Measurements from ENCODE around the gene PCSK9.

Gene PCSK9

DNA sequence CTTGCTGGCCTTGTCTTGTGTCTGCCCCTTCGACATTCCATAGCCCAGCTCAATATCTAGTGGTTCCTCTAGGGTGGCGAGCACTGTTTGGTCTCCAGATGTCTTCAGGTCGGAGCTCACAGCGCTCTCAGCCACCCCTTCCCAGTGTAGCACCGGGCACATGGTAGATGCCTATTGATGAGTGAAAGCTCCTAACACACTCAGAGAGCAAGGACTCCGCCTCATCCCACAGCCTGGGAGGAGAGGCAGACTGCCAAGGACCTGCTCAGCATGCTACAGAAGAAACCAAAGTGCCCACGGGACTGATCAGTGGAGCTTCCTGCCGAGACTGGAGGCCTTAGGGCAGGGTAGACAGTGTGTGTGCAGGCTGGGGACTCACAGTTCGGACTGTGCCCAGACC, 10.9 kb downstream of the PCSK9 start:
- no peak overlapping the region for H3K4me3 ChIP-seq (ENCODE audit: low read length)
- no peaks in the 10 kb centered on the region for H3K27me3 ChIP-seq (ENCODE audit: control insufficient read depth, insufficient read depth, low read length)
- no peaks in the 10 kb centered on the region for H3K4me1 ChIP-seq (ENCODE audit: control insufficient read depth, insufficient read depth, low read length)
- no peak overlapping the region for H3K27ac ChIP-seq (ENCODE audit: low read depth, low read length)
- no peak overlapping the region for H3K9ac ChIP-seq (ENCODE audit: low read length)
- H3K36me3 ChIP-seq (ENCODE audit: control insufficient read depth, insufficient read depth, low read length) = no peaks in the 10 kb centered on the region

DNA sequence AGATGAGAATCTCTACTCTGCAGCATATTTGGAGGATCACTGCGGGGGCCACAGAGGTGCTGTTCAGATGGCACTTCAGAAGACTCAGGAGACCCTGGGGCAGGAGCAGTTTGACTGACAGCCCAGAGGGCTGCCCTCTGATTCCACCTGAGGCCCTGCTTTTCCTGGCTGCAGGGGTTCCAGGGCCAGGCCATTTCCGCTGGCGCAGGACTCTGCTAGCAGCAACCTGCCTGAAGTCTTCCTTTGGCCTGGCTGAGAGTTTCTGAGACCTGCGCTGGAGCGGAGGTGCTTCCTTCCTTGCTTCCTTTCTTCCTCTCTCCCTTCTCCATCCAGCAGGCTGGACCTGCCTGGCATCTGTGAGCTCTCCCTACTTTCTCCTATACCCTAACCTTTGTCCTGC, 11.8 kb downstream of the PCSK9 start:
- Histone ChIP-seq H3K4me1 (ENCODE audit: control insufficient read depth, insufficient read depth, low read length) (no peaks in the 10 kb centered on the region), H3K9ac (ENCODE audit: low read length) (no peak overlapping the region), H3K36me3 (ENCODE audit: control insufficient read depth, insufficient read depth, low read length) (no peaks in the 10 kb centered on the region), H3K27me3 (ENCODE audit: control insufficient read depth, insufficient read depth, low read length) (no peaks in the 10 kb centered on the region), H3K27ac (ENCODE audit: low read depth, low read length) (no peak overlapping the region), H3K4me3 (ENCODE audit: low read length) (no peak overlapping the region)

DNA sequence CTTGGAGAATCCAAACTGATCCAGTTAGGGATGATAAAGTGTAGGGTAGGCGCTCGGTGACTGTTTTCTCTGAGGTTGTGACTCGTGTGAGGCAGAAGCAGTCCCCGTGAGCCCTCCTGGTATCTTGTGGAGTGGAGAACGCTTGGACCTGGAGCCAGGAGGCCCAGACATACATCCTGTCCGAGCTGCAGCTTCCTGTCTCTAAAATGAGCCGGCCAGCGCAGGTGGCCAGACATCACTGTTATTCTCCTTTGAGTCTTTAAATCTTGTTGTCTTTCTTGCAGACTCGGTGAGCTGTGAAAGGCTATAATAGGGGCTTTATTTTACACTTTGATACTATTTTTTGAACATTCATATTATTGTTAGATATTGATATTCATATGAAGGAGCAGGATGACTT, 12.3 kb downstream of the PCSK9 start:
- H3K4me3 ChIP-seq (ENCODE audit: low read length) = no peak overlapping the region
- H3K27ac ChIP-seq (ENCODE audit: low read depth, low read length) = no peak overlapping the region
- H3K9ac ChIP-seq (ENCODE audit: low read length) = no peak overlapping the region
- no peaks in the 10 kb centered on the region for H3K36me3 ChIP-seq (ENCODE audit: control insufficient read depth, insufficient read depth, low read length)
- no peaks in the 10 kb centered on the region for H3K27me3 ChIP-seq (ENCODE audit: control insufficient read depth, insufficient read depth, low read length)
- no peaks in the 10 kb centered on the region for H3K4me1 ChIP-seq (ENCODE audit: control insufficient read depth, insufficient read depth, low read length)

DNA sequence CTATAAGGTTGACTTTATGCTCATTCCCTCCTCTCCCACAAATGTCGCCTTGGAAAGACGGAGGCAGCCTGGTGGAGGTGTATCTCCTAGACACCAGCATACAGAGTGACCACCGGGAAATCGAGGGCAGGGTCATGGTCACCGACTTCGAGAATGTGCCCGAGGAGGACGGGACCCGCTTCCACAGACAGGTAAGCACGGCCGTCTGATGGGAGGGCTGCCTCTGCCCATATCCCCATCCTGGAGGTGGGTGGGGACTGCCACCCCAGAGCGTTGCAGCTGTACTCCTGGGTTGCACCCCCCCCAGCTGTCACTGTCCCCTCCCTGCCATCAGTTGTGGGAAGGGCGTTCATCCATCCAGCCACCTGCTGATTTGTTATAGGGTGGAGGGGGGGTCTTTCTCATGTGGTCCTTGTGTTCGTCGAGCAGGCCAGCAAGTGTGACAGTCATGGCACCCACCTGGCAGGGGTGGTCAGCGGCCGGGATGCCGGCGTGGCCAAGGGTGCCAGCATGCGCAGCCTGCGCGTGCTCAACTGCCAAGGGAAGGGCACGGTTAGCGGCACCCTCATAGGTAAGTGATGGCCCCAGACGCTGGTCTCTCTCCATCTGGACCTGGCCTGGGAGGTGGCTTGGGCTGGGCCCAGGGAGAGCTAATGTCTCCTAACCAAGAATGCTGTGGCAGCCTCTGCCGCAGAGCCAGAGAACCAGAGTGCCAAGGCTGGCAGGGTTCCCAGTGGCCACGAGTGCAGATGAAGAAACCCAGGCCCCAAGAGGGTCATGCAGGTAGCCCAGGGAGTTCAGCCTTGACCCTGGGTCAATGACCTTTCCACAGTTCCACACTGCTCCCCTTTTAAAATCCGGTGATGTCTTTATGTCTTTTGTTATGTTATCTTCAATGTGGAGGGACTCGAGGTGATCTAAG, 13.1 kb downstream of the PCSK9 start:
- no peak overlapping the region for H3K4me3 ChIP-seq (ENCODE audit: low read length)
- no peak overlapping the region for H3K27ac ChIP-seq (ENCODE audit: low read depth, low read length)
- no peaks in the 10 kb centered on the region for H3K27me3 ChIP-seq (ENCODE audit: control insufficient read depth, insufficient read depth, low read length)
- H3K36me3 ChIP-seq (ENCODE audit: control insufficient read depth, insufficient read depth, low read length) = no peaks in the 10 kb centered on the region
- no peaks in the 10 kb centered on the region for H3K4me1 ChIP-seq (ENCODE audit: control insufficient read depth, insufficient read depth, low read length)
- H3K9ac ChIP-seq (ENCODE audit: low read length) = no peak overlapping the region

DNA sequence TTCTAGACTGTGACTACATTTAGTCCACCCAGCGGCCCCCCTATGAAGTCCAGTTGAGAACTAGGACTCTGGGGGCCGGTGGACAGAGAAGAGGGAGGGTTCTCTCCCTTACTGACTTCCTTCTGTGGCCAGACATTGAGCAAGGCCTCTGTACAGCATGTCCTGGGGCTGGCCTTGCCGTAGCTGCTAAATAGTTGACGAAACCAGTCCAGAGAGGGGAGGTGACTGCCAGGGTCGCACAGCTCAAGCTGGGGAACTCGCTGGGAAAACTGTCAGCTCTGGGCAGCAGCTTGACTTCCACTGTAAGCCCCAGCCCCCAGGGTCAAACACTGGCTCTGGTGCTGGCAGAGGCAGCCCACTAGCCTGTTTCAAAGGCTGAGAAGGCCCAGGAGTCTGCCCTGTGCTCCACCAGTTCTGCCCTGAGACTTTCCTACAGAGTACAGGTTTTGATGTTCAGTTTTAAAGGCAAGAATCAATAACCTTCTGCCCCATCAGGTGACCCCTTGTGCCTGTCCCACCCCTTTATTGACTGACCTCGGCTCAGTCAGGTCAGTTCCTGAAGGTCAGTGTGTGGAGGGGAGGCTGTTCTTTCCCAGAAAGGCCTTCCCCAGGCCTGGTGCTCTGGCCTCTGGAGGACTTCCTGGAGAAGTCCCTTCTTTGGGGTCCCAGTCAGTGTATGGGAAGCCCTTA, 14.1 kb downstream of the PCSK9 start:
- Histone ChIP-seq H3K27ac (ENCODE audit: low read depth, low read length) (no peak overlapping the region), H3K4me1 (ENCODE audit: control insufficient read depth, insufficient read depth, low read length) (no peaks in the 10 kb centered on the region), H3K27me3 (ENCODE audit: control insufficient read depth, insufficient read depth, low read length) (no peaks in the 10 kb centered on the region)

DNA sequence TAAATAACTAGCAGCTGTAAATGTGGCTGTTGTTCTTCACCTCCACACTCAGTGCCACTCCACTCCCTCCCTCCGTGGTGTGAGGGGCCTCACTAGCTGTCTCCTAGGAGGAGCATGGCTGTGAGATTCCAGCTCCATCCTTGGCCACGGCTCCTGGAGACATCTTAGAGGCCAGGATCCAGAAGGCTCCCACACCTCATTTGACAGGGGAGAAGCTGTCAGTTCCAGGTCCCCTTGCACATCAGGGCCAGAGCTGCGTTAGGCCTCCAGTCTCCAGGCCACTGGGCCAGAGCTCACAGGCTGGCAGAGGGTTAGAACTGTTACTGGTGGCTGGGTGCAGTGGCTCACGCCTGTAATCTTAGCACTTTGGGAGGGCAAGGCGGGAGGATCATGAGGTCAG, 15.0 kb downstream of the PCSK9 start:
- Histone ChIP-seq H3K4me1 (ENCODE audit: control insufficient read depth, insufficient read depth, low read length) (no peaks in the 10 kb centered on the region), H3K36me3 (ENCODE audit: control insufficient read depth, insufficient read depth, low read length) (no peaks in the 10 kb centered on the region), H3K27me3 (ENCODE audit: control insufficient read depth, insufficient read depth, low read length) (no peaks in the 10 kb centered on the region), H3K4me3 (ENCODE audit: low read length) (no peak overlapping the region), H3K9ac (ENCODE audit: low read length) (no peak overlapping the region), H3K27ac (ENCODE audit: low read depth, low read length) (no peak overlapping the region)

More for the DNA sequence above, 14.1 kb downstream of the PCSK9 start:
- H3K4me3 ChIP-seq (ENCODE audit: low read length) = no peak overlapping the region
- no peaks in the 10 kb centered on the region for H3K36me3 ChIP-seq (ENCODE audit: control insufficient read depth, insufficient read depth, low read length)
- H3K9ac ChIP-seq (ENCODE audit: low read length) = no peak overlapping the region

DNA sequence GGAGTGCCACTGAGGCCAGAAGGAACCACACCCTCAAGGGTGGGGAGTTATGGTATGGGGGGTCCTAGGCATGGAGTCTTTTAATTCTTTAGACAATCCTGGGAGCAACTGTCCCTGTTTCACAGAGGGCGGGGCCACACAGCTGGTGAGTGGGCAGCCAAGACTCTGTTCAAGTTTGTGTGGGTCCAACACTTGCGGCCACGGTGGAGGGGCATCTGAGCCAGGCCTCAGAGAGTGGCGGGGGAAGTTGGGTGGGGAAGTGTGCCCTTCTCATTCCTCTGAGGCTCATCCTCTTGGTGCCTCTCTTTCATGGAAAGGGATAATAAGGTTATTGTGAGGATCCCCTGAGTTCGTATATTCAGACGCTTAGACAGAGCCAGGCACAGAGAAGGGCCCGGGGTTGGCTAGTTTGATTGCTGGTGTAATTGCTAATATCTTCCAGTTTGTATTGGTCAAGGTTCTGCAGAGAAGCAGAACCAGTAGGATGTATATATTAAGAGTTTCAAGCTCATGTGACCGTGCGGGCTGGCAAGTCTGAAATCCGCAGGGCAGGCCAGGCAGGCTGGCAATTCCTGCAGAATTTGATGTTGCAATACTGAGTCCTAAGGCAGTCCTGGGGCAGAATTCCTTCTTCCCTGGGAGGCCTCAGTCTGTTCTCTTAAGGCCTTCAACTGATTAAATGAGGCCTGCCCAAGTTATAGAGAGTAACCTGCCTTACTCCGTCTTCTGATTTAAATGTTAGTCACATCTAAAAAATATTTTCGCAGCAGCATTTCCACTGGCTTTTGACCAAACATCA, 15.9 kb downstream of the PCSK9 start:
- Histone ChIP-seq H3K4me3 (ENCODE audit: low read length) (no peak overlapping the region), H3K9ac (ENCODE audit: low read length) (no peak overlapping the region), H3K27ac (ENCODE audit: low read depth, low read length) (no peak overlapping the region), H3K27me3 (ENCODE audit: control insufficient read depth, insufficient read depth, low read length) (no peaks in the 10 kb centered on the region), H3K36me3 (ENCODE audit: control insufficient read depth, insufficient read depth, low read length) (no peaks in the 10 kb centered on the region), H3K4me1 (ENCODE audit: control insufficient read depth, insufficient read depth, low read length) (no peaks in the 10 kb centered on the region)

DNA sequence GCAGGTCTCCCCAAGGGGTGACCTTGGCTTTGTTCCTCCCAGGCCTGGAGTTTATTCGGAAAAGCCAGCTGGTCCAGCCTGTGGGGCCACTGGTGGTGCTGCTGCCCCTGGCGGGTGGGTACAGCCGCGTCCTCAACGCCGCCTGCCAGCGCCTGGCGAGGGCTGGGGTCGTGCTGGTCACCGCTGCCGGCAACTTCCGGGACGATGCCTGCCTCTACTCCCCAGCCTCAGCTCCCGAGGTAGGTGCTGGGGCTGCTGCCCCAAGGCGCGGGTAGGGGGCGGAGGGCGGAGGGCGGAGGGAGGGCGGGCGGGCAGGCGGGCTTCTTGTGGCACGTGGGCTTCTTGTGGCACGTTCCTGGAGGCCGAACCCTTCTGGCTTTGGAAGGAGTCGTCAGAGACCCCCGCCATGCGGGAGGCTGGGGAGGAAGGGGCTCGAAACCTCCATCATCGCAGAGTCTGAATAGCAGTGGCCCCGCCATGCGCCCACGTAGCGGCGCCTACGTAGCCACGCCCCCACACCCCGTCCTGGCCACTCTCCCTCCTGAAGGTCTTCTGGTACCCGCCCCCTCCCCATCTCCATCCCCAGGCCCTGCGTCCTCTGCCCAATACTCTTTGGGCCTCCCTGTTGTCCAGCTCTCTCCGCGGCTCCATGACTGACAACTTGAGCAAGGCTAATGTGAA, 16.7 kb downstream of the PCSK9 start:
- Histone ChIP-seq H3K9ac (ENCODE audit: low read length) (no peak overlapping the region), H3K4me1 (ENCODE audit: control insufficient read depth, insufficient read depth, low read length) (no peaks in the 10 kb centered on the region), H3K36me3 (ENCODE audit: control insufficient read depth, insufficient read depth, low read length) (no peaks in the 10 kb centered on the region), H3K4me3 (ENCODE audit: low read length) (no peak overlapping the region), H3K27ac (ENCODE audit: low read depth, low read length) (no peak overlapping the region), H3K27me3 (ENCODE audit: control insufficient read depth, insufficient read depth, low read length) (no peaks in the 10 kb centered on the region)

DNA sequence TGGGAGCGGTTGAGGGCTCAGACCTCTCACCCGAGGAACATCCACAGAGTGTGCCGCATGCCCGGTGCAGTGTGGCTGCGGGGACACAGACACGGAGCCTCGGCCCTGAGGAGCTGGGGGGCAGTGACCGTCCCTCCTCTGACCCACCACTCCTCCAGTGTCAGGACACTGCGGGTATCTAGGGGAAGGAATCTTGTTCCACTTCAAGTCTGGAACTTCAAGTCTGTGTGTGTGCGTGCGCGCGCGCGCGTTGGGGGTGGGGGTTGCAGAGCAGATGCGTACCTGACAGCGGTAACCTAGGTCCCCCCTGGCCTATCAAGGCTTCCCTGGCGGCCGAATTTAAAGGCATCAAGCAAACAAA, 17.3 kb downstream of the PCSK9 start:
- H3K36me3 ChIP-seq (ENCODE audit: control insufficient read depth, insufficient read depth, low read length) = no peaks in the 10 kb centered on the region
- no peaks in the 10 kb centered on the region for H3K4me1 ChIP-seq (ENCODE audit: control insufficient read depth, insufficient read depth, low read length)
- H3K27ac ChIP-seq (ENCODE audit: low read depth, low read length) = no peak overlapping the region
- no peaks in the 10 kb centered on the region for H3K27me3 ChIP-seq (ENCODE audit: control insufficient read depth, insufficient read depth, low read length)
- no peak overlapping the region for H3K9ac ChIP-seq (ENCODE audit: low read length)
- no peak overlapping the region for H3K4me3 ChIP-seq (ENCODE audit: low read length)

DNA sequence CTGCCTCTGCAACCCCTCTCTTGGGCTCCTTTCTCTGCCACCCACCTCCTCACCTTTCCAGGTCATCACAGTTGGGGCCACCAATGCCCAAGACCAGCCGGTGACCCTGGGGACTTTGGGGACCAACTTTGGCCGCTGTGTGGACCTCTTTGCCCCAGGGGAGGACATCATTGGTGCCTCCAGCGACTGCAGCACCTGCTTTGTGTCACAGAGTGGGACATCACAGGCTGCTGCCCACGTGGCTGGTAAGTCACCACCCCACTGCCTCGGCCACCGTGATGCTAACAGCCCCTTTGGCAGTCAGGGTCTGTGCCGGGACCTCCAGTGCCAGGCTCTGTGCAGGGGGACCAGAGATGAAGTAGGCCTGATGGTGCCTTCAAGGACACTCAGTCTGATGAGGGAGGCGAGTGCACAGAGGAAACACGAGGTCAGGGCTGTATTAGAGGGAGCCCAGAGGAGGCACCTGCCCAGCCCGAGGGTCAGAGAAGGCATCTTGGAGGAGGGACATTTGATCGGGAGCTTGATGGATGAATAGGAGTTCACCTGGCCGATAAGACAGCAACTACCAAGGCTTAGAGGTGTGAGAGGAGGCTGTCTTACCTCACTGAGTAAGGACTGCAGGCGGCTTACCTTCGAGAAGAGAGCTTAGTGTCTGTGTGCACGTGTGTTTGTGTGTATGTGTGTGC, 18.1 kb downstream of the PCSK9 start:
- no peaks in the 10 kb centered on the region for H3K36me3 ChIP-seq (ENCODE audit: control insufficient read depth, insufficient read depth, low read length)
- no peak overlapping the region for H3K27ac ChIP-seq (ENCODE audit: low read depth, low read length)
- H3K4me3 ChIP-seq (ENCODE audit: low read length) = no peak overlapping the region
- H3K27me3 ChIP-seq (ENCODE audit: control insufficient read depth, insufficient read depth, low read length) = no peaks in the 10 kb centered on the region
- H3K4me1 ChIP-seq (ENCODE audit: control insufficient read depth, insufficient read depth, low read length) = no peaks in the 10 kb centered on the region
- H3K9ac ChIP-seq (ENCODE audit: low read length) = no peak overlapping the region

DNA sequence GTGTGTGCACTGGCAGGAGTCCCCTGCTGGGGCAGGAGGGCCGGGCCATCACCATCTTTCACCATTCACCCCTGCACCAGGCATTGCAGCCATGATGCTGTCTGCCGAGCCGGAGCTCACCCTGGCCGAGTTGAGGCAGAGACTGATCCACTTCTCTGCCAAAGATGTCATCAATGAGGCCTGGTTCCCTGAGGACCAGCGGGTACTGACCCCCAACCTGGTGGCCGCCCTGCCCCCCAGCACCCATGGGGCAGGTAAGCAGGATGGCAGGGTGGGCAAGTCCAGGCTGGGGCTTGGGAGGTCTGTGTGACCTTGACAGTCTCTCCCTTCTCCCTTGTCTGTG, 18.6 kb downstream of the PCSK9 start:
- no peaks in the 10 kb centered on the region for H3K27me3 ChIP-seq (ENCODE audit: control insufficient read depth, insufficient read depth, low read length)
- H3K36me3 ChIP-seq (ENCODE audit: control insufficient read depth, insufficient read depth, low read length) = no peaks in the 10 kb centered on the region
- no peak overlapping the region for H3K27ac ChIP-seq (ENCODE audit: low read depth, low read length)
- H3K4me3 ChIP-seq (ENCODE audit: low read length) = no peak overlapping the region
- no peak overlapping the region for H3K9ac ChIP-seq (ENCODE audit: low read length)
- H3K4me1 ChIP-seq (ENCODE audit: control insufficient read depth, insufficient read depth, low read length) = no peaks in the 10 kb centered on the region

Data from rectal smooth muscle tissue (tissue), 1 donor.